Ectodermal cell (in vitro differentiated cells): Measurements from ENCODE around the gene VIPR2.
"Not testable (repeated sequence)": the region's sequence is repeated elsewhere in the genome, so short reads cannot be mapped to it uniquely, and the experiment has no call there.

Source experiments
- H3K27ac ChIP-seq: 2 replicates; pipeline ENCODE4 v1.7.0; 2013; ENCODE audit warnings: mild to moderate bottlenecking, low read depth, low read length; ENCODE audit not compliant: insufficient read depth, poor library complexity, severe bottlenecking
- H3K27me3 ChIP-seq: 2 replicates; pipeline ENCODE4 v1.7.0; 2013; ENCODE audit warnings: mild to moderate bottlenecking, low read length; ENCODE audit not compliant: insufficient read depth, control insufficient read depth, poor library complexity, severe bottlenecking
- H3K36me3 ChIP-seq: one replicate; pipeline ENCODE4 v1.7.0; 2013; ENCODE audit warnings: low read length; ENCODE audit not compliant: control insufficient read depth, insufficient read depth
- H3K4me1 ChIP-seq: one replicate; pipeline ENCODE4 v1.7.0; 2013; ENCODE audit warnings: low read length; ENCODE audit not compliant: control insufficient read depth, insufficient read depth
- H3K4me3 ChIP-seq: 2 replicates; pipeline ENCODE4 v1.7.0; 2013; ENCODE audit warnings: low read depth, low read length, control low read depth; ENCODE audit not compliant: insufficient read depth
- H3K9me3 ChIP-seq: 2 replicates; pipeline ENCODE4 v1.7.0; 2013; ENCODE audit warnings: mild to moderate bottlenecking, low read length, moderate library complexity; ENCODE audit not compliant: control insufficient read depth
- WGBS, 2 experiments: methylation state at CpG; one replicate each; pipeline ENCODE4 v1.1.7; 2013; ENCODE audit warnings: missing lambda C conversion rate in 2 of 2; 5-methylcytosine and 5-hydroxymethylcytosine counted together

Gene VIPR2

DNA sequence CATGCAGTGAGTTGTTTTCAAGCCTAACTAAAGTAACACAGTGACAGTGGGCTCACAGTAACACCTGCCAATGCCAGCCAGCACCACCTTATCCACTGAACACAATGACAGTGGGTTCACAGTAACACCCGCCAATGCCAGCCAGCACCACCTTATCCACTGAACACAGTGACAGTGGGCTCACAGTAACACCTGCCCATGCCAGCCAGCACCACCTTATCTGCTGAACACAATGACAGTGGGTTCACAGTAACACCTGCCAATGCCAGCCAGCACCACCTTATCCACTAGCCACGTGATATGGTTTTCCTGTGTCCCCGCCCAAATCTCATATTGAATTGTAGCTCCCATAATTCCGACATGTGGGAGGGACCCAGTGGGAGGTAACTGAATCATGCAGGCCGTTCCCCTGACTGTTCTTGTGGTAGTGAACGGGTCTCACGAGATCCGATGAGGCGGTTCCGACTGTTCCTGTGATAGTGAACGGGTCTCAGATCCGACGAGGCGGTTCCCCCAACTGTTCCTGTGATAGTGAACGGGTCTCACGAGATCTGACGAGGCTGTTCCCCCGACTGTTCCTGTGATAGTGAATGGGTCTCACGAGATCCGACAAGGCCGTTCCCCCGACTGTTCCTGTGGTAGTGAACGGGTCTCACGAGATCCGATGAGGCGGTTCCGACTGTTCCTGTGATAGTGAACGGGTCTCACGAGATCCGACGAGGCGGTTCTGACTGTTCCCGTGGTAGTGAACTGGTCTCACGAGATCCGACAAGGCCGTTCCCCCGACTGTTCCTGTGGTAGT, 44.2 kb downstream of the VIPR2 start:
- not testable (repeated sequence) for H3K4me1 ChIP-seq, H3K36me3 ChIP-seq, H3K27ac ChIP-seq, H3K27me3 ChIP-seq, H3K9me3 ChIP-seq, H3K4me3 ChIP-seq
- 94 to 95% methylated on average over 37 of the region's 37 CpGs for WGBS, 2 experiments

DNA sequence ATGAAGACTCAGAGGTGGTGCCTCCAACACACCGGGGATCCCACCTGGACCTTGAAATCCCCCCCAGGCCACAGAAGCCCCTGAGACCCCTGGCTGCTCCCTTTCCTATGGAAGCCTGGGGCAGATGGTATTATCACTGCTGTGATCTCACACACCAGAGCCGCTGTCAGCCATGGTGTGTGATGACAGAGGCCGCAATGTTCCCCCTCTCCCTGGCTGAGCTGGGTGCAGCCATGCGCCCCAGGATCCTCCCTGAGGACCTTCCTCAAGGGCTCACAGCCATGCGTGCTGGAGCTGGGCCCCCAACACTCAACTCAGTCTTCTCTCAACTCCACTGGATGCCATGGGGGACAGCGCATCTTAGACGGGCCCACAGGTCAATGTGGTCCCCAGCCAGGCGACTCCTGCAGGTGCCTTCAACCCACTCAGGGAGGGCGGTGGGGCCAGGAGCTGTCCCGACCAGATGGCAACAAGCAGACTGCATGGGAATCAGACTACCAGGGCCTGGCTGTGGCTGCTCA, 44.9 kb downstream of the VIPR2 start:
- H3K27ac ChIP-seq: no peak overlapping the region
- no peak overlapping the region for H3K4me3 ChIP-seq
- WGBS, 2 experiments: 92 to 95% methylated on average over 10 of the region's 10 CpGs
- H3K9me3 ChIP-seq: no peaks in the 10 kb centered on the region
- no peaks in the 10 kb centered on the region for H3K4me1 ChIP-seq
- H3K36me3 ChIP-seq: no peaks in the 10 kb centered on the region
- H3K27me3 ChIP-seq: no peaks in the 10 kb centered on the region

DNA sequence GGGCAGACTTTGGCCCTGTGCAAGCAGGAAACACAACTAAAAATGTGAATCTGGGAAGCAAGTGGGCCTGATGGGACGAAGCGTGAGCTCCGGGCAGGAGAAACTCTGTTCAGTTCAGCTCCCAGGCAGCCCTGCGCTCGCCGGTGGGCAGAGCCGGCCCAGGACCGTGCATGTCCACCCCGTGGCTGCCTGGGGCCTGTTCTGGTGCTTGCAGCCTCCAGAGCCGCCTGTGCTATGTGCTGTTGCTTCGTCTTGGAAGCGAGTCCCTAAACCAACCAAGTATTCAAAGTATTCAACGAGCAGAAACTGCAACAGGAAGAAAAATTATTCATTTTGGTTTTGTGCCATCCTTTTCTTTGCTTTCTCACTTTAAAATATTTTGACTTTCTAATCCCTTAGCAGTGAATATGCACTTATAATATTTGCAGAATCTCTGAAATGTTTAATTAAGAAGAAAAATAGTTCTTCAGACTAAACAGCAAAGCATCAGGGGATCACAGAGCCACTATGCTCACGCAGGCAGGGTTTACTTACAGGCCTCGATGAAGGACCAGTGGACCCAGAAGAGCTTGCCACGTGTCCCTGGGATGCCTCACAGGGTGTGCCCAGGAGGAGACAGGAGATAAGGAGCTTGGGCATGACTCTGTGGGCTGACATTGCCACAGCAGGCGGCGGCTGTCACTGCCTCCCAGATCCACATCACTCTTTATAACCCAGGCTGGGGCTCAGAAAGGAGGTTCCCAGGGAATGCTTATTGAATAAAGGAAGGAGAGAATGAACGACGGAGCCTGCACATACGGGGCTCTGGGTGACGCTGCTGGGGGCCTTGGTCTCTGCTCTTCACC, 45.6 kb downstream of the VIPR2 start:
- H3K27ac ChIP-seq: no peak overlapping the region
- H3K27me3 ChIP-seq: no peaks in the 10 kb centered on the region
- H3K4me1 ChIP-seq: no peaks in the 10 kb centered on the region
- H3K36me3 ChIP-seq: no peaks in the 10 kb centered on the region
- WGBS, 2 experiments: 87 to 90% methylated on average over 21 to 22 of the region's 22 CpGs
- no peaks in the 10 kb centered on the region for H3K9me3 ChIP-seq
- no peak overlapping the region for H3K4me3 ChIP-seq

DNA sequence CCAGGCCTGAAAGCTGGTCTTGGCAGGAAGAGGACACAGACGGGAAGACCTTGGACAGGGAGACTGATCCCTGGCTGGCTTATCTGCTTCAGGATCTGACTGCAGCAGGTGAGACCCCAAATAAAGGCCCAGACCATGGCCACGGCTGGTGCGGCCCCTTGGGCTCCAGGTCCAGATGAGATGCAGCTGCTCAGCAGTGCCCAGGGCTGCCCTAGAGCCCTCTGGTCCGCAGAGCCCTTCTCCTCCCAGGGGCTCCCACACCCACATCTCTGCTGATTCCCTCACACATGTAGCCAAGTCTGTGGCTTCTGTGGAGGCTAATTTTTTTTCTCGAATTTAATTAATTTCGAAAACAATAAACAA, 46.3 kb downstream of the VIPR2 start:
- Histone ChIP-seq H3K4me1 (no peaks in the 10 kb centered on the region), H3K36me3 (no peaks in the 10 kb centered on the region), H3K9me3 (no peaks in the 10 kb centered on the region), H3K4me3 (no peak overlapping the region), H3K27me3 (no peaks in the 10 kb centered on the region), H3K27ac (no peak overlapping the region)
- WGBS, 2 experiments: 89 to 93% methylated on average over 6 of the region's 6 CpGs

DNA sequence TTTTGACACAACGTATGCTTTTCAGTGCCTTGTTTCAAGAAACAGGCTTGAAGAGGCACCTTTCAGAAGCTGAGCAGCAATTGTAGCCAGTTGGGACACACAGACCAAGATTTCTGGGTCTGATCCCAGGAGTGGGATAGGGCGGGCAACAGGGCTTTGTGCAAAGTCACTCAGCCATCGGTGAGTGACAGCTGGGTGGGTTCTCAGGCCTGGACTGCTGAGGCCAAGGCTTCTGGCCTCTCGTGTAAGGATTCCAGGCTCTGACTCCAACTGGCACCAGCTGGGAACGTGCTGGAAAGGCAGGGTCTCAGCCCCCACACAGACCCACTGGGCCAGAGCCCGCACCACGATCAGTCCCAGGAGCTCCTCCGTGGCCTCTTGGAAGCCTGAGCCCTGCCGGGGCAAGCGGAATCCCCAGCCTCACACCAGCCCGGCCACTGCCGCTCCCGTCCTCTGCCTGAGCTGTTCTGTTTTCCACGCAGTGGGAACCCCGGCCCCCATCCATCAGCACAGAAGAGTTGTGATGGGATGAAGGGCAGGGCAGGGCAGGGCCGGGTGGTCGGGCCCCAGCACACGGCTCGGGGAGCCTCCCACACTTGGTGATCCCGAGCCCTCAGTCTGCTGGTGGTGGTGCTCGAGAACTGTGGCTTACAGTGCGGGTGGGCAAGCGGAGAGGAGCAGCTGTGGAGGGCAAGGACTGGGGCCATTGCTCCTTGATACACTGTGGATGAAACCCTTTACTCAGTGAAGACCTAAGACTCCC, 46.8 kb downstream of the VIPR2 start:
- Histone ChIP-seq H3K4me3 (no peak overlapping the region), H3K27me3 (no peaks in the 10 kb centered on the region), H3K4me1 (no peaks in the 10 kb centered on the region), H3K9me3 (no peaks in the 10 kb centered on the region), H3K36me3 (no peaks in the 10 kb centered on the region), H3K27ac (no peak overlapping the region)
- 90 to 91% methylated on average over 23 of the region's 23 CpGs for WGBS, 2 experiments

DNA sequence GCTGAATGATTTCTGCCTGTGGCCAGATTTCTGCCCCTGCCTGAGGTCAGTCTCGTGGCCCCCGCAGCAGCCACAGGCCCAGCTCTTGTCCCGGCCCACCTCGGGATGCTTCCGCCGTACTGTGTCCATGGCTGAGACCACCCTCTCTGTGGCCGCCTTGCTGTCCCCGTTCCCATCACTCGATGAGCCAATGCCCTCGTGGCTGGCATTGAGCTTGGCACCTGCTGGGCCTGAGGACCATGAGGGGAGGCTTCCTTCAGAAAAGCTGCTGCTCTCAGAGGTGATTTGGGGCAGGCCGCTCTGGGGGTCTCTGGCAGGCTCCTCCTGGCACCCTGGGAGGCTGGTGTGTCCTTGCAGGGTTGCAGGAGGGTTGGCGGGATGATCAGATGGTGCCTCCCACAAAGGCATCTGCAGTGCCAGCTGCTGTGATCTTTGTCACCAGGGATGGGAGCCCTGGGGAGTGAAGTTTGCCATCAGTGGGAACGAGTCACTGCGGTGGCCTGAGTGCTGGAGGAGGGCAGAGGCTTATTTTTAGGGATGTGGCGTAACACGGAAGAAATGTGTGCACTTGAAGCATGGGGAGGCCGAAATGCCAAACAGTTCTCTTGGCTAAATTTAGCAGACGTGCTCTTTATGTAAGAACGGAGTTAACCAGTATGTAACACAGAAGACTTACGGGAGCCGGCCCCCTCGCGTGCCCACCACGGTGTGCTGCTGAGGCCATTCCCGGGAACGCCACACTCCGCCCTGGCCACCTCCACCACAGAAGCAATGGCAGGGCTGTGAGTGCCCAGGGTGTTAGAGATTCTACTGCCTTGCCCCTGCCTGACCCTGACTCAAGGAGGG, 47.7 kb downstream of the VIPR2 start:
- Histone ChIP-seq H3K4me1 (no peaks in the 10 kb centered on the region), H3K9me3 (no peaks in the 10 kb centered on the region), H3K36me3 (no peaks in the 10 kb centered on the region), H3K4me3 (no peak overlapping the region), H3K27me3 (no peaks in the 10 kb centered on the region), H3K27ac (no peak overlapping the region)
- 95% methylated on average over 27 of the region's 27 CpGs for WGBS, 2 experiments

DNA sequence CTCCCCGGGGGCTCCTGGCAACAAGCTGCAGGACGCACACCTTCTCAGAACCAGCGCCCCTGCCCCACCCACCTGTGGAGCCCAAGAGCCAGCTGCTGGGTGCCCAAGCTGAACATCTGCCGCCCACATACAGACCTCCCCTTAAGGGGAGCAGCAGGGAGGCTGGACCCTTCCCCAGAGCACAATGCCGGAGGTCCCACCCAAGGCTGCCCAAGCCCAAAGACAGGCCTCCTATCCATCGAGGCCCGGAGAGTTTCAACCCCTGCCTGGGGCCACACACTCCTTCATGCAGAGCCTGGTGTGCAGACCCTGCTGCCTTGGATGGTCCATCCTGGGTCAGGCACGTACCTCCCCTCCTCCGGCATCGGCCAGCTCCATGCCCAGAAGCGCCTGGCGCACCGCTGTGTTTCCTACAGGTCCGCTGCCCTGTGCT, 48.7 kb downstream of the VIPR2 start:
- Histone ChIP-seq H3K4me1 (no peaks in the 10 kb centered on the region), H3K27me3 (no peaks in the 10 kb centered on the region), H3K9me3 (no peaks in the 10 kb centered on the region), H3K4me3 (no peak overlapping the region), H3K36me3 (no peaks in the 10 kb centered on the region), H3K27ac (no peak overlapping the region)
- WGBS, 2 experiments: 92 to 94% methylated on average over 14 of the region's 14 CpGs

DNA sequence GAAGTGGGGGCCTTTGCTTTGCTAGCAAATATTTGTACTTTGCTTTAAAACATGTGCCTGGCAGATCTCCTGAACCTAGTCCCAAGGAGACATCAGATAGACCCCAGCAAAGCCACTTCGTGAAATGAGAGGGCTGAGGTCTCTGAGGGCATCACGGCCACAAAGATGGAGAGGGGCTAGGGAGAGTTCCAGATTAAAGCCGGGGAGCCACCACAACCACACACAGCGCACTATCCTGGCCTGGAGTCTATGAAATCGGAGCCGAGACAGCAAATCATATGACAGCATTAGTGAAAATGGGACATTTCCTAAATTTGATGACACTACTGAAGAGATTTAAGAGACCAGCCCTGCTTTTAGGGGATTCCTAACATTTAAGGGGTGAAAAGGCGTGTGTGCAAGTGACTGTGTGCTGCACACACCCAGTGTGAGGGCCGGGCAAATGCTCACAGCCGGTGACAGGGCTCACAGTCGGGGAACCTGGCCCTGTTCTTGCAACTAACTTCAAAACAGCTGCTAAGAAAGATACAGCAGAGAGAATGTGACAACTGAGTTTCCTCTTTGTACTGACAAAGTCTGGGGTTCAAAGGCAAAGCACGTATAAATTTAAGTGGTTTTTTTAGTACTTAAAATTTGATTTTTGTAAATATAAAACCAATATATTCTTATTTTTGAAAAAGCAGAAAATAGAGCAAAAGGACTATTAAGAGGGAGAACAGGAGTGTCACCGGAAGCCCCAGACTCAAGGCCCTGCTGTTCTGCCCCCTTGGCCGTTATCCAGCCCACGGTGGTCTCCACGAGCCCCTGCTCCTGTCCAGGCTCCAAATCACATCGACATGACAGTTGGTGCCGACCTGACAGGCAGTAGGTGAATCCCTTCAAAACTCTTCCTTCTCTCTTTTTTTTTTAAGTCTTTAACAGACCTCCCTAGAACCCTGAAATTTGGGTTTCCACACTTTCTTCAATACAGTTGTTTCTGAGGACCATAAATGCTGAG, 49.5 kb downstream of the VIPR2 start:
- Histone ChIP-seq H3K36me3 (no peaks in the 10 kb centered on the region), H3K4me3 (no peak overlapping the region), H3K27me3 (no peaks in the 10 kb centered on the region), H3K27ac (no peak overlapping the region), H3K4me1 (no peaks in the 10 kb centered on the region), H3K9me3 (no peaks in the 10 kb centered on the region)
- 86 to 89% methylated on average over 17 of the region's 17 CpGs for WGBS, 2 experiments
